Epithelial cell of proximal tubule (primary cell): ENCODE results near the gene TSKU. TPM values are rescaled to one million over a fixed set of nuclear protein-coding genes. Genes with fewer than 3 reads are reported as not detected.

Source experiments
- DNase-seq: peaks from one replicate; pipeline ENCODE4 v3.0.0-alpha.2; 2011; ENCODE audit warnings: low read depth
- H3K4me3 ChIP-seq: 2 replicates; pipeline ENCODE4 v1.5.1; 2011; ENCODE audit warnings: low read depth, mild to moderate bottlenecking, low read length
- CTCF ChIP-seq: conservative IDR thresholded peaks from 2 replicates; pipeline ENCODE4 v1.5.1; 2012; ENCODE audit warnings: low read depth, mild to moderate bottlenecking, low read length
- total RNA-seq: library from RNA; depleted of rRNA; stranded (reverse); fragments of >200 nt; gene quantifications from 2 replicates; pipeline ENCODE4 v1.2.3, GENCODE V29; 2015

The TSKU gene
- total RNA-seq, 1 donor from 2014 or later, result 18.3 TPM

GRCh38 chr11:76794371-76795289 is 11.5 kb downstream of the TSKU start:
- no peak overlapping the region for H3K4me3 ChIP-seq
- TF ChIP-seq CTCF, result no peak
- no peak for DNase-seq

DNA sequence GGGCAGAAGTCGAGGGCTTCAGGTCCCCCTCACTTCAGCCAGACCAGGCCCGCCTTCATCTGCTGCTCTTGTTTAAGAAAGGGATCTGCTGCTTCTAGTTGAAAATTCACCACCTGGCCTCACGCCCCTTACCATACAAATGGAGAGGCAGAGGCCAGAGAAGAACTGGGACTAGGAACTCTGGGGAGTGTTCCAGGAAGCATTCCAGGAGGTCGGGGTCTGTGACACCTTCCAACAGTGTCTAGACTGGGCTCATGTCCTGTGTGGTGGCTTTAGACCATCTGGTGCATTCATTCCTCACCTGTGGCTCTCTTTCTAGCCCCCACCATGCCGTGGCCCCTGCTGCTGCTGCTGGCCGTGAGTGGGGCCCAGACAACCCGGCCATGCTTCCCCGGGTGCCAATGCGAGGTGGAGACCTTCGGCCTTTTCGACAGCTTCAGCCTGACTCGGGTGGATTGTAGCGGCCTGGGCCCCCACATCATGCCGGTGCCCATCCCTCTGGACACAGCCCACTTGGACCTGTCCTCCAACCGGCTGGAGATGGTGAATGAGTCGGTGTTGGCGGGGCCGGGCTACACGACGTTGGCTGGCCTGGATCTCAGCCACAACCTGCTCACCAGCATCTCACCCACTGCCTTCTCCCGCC is 12.3 kb downstream of the TSKU start:
- TF ChIP-seq CTCF, result no peak
- DNase-seq, result no peak
- no peak overlapping the region for H3K4me3 ChIP-seq

- H3K4me3 ChIP-seq, result no peak overlapping the region
- TF ChIP-seq CTCF, result no peak
- DNase-seq, result no peak
Measured at GRCh38 chr11:76795936-76796441, 12.8 kb downstream of the TSKU start.

DNA sequence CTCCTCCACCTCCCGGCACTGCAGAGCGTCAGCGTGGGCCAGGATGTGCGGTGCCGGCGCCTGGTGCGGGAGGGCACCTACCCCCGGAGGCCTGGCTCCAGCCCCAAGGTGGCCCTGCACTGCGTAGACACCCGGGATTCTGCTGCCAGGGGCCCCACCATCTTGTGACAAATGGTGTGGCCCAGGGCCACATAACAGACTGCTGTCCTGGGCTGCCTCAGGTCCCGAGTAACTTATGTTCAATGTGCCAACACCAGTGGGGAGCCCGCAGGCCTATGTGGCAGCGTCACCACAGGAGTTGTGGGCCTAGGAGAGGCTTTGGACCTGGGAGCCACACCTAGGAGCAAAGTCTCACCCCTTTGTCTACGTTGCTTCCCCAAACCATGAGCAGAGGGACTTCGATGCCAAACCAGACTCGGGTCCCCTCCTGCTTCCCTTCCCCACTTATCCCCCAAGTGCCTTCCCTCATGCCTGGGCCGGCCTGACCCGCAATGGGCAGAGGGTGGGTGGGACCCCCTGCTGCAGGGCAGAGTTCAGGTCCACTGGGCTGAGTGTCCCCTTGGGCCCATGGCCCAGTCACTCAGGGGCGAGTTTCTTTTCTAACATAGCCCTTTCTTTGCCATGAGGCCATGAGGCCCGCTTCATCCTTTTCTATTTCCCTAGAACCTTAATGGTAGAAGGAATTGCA is 13.5 kb downstream of the TSKU start:
- no peak overlapping the region for H3K4me3 ChIP-seq
- TF ChIP-seq CTCF, result no peak

DNA sequence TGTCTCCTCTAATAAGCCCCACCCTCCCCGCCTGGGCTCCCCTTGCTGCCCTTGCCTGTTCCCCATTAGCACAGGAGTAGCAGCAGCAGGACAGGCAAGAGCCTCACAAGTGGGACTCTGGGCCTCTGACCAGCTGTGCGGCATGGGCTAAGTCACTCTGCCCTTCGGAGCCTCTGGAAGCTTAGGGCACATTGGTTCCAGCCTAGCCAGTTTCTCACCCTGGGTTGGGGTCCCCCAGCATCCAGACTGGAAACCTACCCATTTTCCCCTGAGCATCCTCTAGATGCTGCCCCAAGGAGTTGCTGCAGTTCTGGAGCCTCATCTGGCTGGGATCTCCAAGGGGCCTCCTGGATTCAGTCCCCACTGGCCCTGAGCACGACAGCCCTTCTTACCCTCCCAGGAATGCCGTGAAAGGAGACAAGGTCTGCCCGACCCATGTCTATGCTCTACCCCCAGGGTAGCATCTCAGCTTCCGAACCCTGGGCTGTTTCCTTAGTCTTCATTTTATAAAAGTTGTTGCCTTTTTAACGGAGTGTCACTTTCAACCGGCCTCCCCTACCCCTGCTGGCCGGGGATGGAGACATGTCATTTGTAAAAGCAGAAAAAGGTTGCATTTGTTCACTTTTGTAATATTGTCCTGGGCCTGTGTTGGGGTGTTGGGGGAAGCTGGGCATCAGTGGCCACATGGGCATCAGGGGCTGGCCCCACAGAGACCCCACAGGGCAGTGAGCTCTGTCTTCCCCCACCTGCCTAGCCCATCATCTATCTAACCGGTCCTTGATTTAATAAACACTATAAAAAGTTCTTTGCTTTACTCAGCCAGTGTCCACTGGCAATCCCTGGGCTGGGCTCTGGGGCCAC is 14.4 kb downstream of the TSKU start:
- DNase-seq, result no peak
- no peak for TF ChIP-seq CTCF
- no peak overlapping the region for H3K4me3 ChIP-seq

More for the DNA sequence above, 13.5 kb downstream of the TSKU start:
- no peak for DNase-seq

GRCh38 chr11:76798202-76798581 is 15.0 kb downstream of the TSKU start:
- TF ChIP-seq CTCF, result no peak
- no peak for DNase-seq
- no peak overlapping the region for H3K4me3 ChIP-seq
